Panc1 (cell line): Measurements from ENCODE around the gene GPS2.

Experiments used
- POLR2AphosphoS5 ChIP-seq: IDR thresholded peaks from 2 replicates; pipeline ENCODE4 v1.6.1; 2012; ENCODE audit warnings: mild to moderate bottlenecking, low read depth, low read length, moderate library complexity
- TF ChIP-seq, protein P1 (sequence below): fragments of 450-650 bp; IDR thresholded peaks from 2 replicates; pipeline ENCODE4 v1.5.1; 2017; ENCODE audit warnings: mild to moderate bottlenecking

DNA sequence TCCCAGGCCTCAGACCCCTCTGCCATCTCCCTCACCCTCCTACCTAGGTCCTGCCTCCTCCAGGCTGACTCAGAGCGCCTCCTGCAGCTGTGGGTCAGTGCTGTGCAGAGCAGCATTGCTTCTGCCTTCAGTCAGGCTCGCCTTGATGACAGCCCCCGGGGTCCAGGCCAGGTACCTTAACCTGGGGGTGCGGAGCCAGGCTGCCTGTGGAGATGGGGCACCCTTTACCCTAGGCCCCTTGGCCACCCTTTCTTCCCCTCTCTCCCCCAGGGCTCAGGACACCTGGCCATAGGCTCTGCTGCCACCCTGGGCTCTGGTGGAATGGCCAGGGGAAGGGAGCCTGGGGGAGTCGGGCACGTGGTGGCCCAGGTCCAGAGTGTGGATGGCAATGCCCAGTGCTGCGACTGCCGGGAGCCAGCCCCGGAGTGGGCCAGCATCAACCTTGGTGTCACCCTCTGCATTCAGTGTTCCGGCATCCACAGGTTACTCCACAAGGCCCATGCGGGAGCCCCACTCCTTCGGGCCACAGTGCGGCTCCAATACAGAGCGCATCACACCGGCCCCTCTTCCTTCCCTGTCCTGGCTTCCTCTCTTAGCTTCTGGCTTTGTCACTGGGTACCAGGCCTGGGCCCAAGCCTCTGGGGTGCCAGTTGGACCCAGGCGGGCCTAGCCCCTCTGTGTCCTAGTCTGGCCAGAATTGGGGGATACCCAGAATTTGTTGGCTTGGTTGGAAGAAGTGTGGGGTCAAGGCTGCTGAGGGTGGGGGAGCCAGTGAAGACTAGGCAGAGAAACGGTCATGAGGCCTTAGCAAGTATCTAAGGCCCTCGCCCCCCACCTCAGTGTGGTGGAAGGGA is 31.8 kb upstream of the GPS2 start:
- TF ChIP-seq POLR2AphosphoS5: no peak
- TF ChIP-seq, protein P1, sequence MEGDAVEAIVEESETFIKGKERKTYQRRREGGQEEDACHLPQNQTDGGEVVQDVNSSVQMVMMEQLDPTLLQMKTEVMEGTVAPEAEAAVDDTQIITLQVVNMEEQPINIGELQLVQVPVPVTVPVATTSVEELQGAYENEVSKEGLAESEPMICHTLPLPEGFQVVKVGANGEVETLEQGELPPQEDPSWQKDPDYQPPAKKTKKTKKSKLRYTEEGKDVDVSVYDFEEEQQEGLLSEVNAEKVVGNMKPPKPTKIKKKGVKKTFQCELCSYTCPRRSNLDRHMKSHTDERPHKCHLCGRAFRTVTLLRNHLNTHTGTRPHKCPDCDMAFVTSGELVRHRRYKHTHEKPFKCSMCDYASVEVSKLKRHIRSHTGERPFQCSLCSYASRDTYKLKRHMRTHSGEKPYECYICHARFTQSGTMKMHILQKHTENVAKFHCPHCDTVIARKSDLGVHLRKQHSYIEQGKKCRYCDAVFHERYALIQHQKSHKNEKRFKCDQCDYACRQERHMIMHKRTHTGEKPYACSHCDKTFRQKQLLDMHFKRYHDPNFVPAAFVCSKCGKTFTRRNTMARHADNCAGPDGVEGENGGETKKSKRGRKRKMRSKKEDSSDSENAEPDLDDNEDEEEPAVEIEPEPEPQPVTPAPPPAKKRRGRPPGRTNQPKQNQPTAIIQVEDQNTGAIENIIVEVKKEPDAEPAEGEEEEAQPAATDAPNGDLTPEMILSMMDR: no peak
